Endothelial cell of umbilical vein (primary cell): ENCODE measurements around the gene FRMPD1. TPM values are rescaled to one million over a fixed set of nuclear protein-coding genes. Genes with fewer than 3 reads are reported as not detected.

Experiments used
- BruUV-seq: library from RNA; stranded (reverse); fragments of 400-500 nt; replicated peaks from 2 replicates; lab custom pipeline; 2021; lab: Mats Ljungman, UMichigan
- CTCF ChIA-PET: fragments of 300-600, 350-600 bp; sonication (Branson Sonifier 250); formaldehyde crosslinking; loops from one replicate; lab custom pipeline; 2021; ENCODE audit warnings: antibody characterized with exemption, inconsistent platforms; lab: Charles Lee
- POLR2A ChIA-PET: fragments of 300-600, 350-600 bp; sonication (Branson Sonifier 250); formaldehyde crosslinking; loops from one replicate; lab custom pipeline; 2021; ENCODE audit warnings: antibody characterized with exemption, inconsistent platforms; lab: Charles Lee
- DNase-seq: peaks from one replicate; pipeline ENCODE4 v3.0.0-alpha.2; 2011; ENCODE audit warnings: low read depth, low spot score
- FAIRE-seq: peaks from 2 replicates; lab custom pipeline; 2011; peaks lifted over from hg19 to GRCh38; lab: Jason Lieb, UNC
- H2AFZ ChIP-seq: 2 replicates; pipeline ENCODE4 v1.6.0; 2012; ENCODE audit warnings: low read depth, low read length, control low read depth, inconsistent platforms
- H3K27ac ChIP-seq: 2 replicates; pipeline ENCODE4 v1.5.1; 2011; ENCODE audit warnings: low read depth, mild to moderate bottlenecking, control low read depth, low read length, moderate library complexity; ENCODE audit not compliant: insufficient read depth
- H3K27me3 ChIP-seq, 2 experiments: 2 replicates each; pipeline versions ENCODE4 v1.6.0 to v1.6.1; 2011; ENCODE audit warnings: low read length in 2 of 2, mixed read lengths in 1 of 2; ENCODE audit not compliant: control insufficient read depth in 2 of 2, insufficient read depth in 2 of 2
- H3K36me3 ChIP-seq, 2 experiments: 2 replicates in 1 of 2; 3 replicates in 1 of 2; pipeline ENCODE4 v1.5.1; 2011; ENCODE audit warnings: low read length in 2 of 2, mild to moderate bottlenecking in 1 of 2, moderate library complexity in 1 of 2; ENCODE audit not compliant: control insufficient read depth in 2 of 2, insufficient read depth in 2 of 2; ENCODE audit errors: extremely low read depth in 1 of 2
- H3K4me1 ChIP-seq: 3 replicates; pipeline ENCODE4 v1.5.1; 2011; ENCODE audit warnings: mild to moderate bottlenecking, low read length; ENCODE audit not compliant: control insufficient read depth, insufficient read depth; ENCODE audit errors: extremely low read depth
- H3K4me2 ChIP-seq: 2 replicates; pipeline ENCODE4 v1.6.1; 2011; ENCODE audit warnings: low read length, control low read depth, mixed read lengths; ENCODE audit not compliant: insufficient read depth
- H3K4me3 ChIP-seq, 3 experiments: fragments of 200-600 bp in 1 of 3; sonication (generic), shearing (Covaris generic) in 1 of 3; replicated peaks in 1 of 3; 2 replicates each; pipeline ENCODE4 v1.5.1; 2011 to 2016; ENCODE audit warnings: control low read depth in 3 of 3, low read length in 3 of 3, mild to moderate bottlenecking in 2 of 3, inconsistent platforms in 1 of 3, low read depth in 1 of 3, moderate library complexity in 1 of 3; ENCODE audit not compliant: insufficient read depth in 1 of 3
- H3K79me2 ChIP-seq: 2 replicates; pipeline ENCODE4 v1.6.0; 2012; ENCODE audit warnings: low read length, inconsistent platforms; ENCODE audit not compliant: control insufficient read depth, insufficient read depth
- H3K9ac ChIP-seq: replicated peaks from 2 replicates; pipeline ENCODE3; 2011; ENCODE audit warnings: low read length, control low read depth; ENCODE audit not compliant: insufficient read depth; ENCODE audit errors: extremely low read depth
- H3K9me1 ChIP-seq: replicated peaks from 3 replicates; pipeline ENCODE4 v1.6.0; 2011; ENCODE audit warnings: mild to moderate bottlenecking, low read length; ENCODE audit not compliant: control insufficient read depth, insufficient read depth; ENCODE audit errors: extremely low read depth
- H3K9me3 ChIP-seq: replicated peaks from 2 replicates; pipeline ENCODE4 v1.5.1; 2012; ENCODE audit warnings: low read length, inconsistent platforms; ENCODE audit not compliant: control insufficient read depth, insufficient read depth
- H4K20me1 ChIP-seq: replicated peaks from 2 replicates; pipeline ENCODE3; 2011; ENCODE audit warnings: mild to moderate bottlenecking, low read length; ENCODE audit not compliant: control insufficient read depth, insufficient read depth; ENCODE audit errors: extremely low read depth
- CTCF ChIP-seq, 2 donors: IDR thresholded peaks; 1 replicate in 1 of 2; 2 replicates in 1 of 2; pipeline ENCODE4 v1.5.1; 2011; ENCODE audit warnings: low read length in 2 of 2, mild to moderate bottlenecking in 2 of 2, moderate library complexity in 2 of 2, control low read depth in 1 of 2, inconsistent platforms in 1 of 2, low read depth in 1 of 2; ENCODE audit not compliant: insufficient read depth in 1 of 2; ENCODE audit errors: extremely low read depth in 1 of 2
- EZH2 ChIP-seq: IDR thresholded peaks from 2 replicates; pipeline ENCODE4 v1.6.1; 2012; ENCODE audit warnings: borderline replicate concordance, low read depth, mild to moderate bottlenecking, moderate library complexity, low read length, inconsistent platforms; ENCODE audit not compliant: severe bottlenecking
- FOS ChIP-seq: IDR thresholded peaks from 2 replicates; pipeline ENCODE4 v1.6.1; 2011; ENCODE audit warnings: mild to moderate bottlenecking, low read length, moderate library complexity, borderline replicate concordance; ENCODE audit not compliant: insufficient read depth
- GATA2 ChIP-seq: IDR thresholded peaks from 2 replicates; pipeline ENCODE4 v1.7.0; 2011; ENCODE audit warnings: low read depth, mild to moderate bottlenecking, moderate library complexity, mixed read lengths, low read length; ENCODE audit not compliant: insufficient read length, insufficient read depth
- JUN ChIP-seq: IDR thresholded peaks from 2 replicates; pipeline ENCODE4 v1.6.1; 2011; ENCODE audit warnings: borderline replicate concordance, low read depth; ENCODE audit not compliant: insufficient read length, insufficient read depth
- MAX ChIP-seq: IDR thresholded peaks from 2 replicates; pipeline ENCODE4 v1.6.1; 2011; ENCODE audit not compliant: insufficient read depth, insufficient read length
- MYC ChIP-seq: IDR thresholded peaks from one replicate; pipeline ENCODE4 v1.6.1; 2011; ENCODE audit warnings: mild to moderate bottlenecking, low read depth, low read length
- POLR2A ChIP-seq: IDR thresholded peaks from 2 replicates; pipeline ENCODE4 v1.6.1; 2012; ENCODE audit warnings: low read depth, mild to moderate bottlenecking, control low read depth, low read length
- POLR2AphosphoS5 ChIP-seq: IDR thresholded peaks from 2 replicates; pipeline ENCODE4 v1.6.1; 2012; ENCODE audit warnings: low read depth, mild to moderate bottlenecking, control low read depth, low read length, moderate library complexity; ENCODE audit not compliant: insufficient read depth
- dilution Hi-C: fragments of 300-500 bp; cut with MboI; formaldehyde crosslinking; loops from one replicate; pipeline ENCODE4 v1.15.0; 2019; ENCODE audit warnings: low sequenced_read_pairs; ENCODE audit not compliant: extremely low pct_ligation_motif_present
- intact Hi-C: fragments of 100-400 bp; cut with micrococcal nuclease; formaldehyde crosslinking; loops from one replicate; pipeline ENCODE4 v1.10.0; 2022
- polyA plus RNA-seq, 4 experiments: library from polyadenylated mRNA; depleted of rRNA in 3 of 4; stranded (reverse) in 3 of 4; unstranded in 1 of 4; fragments of >200 nt; gene quantifications; 2 replicates each; pipeline versions ENCODE4 v1.2.1 to v1.2.3, GENCODE V29; 2011 to 2012; ENCODE audit warnings: missing spikeins in 1 of 4
- total RNA-seq: library from RNA; stranded (reverse); gene quantifications from 2 replicates; pipeline ENCODE4 v1.2.3, GENCODE V29; 2021

FRMPD1 gene
- total and polyA plus RNA-seq, 2 donors (not counting 3 experiments of a cell fraction or from before 2014, with no cell fraction given), result not detected

DNA sequence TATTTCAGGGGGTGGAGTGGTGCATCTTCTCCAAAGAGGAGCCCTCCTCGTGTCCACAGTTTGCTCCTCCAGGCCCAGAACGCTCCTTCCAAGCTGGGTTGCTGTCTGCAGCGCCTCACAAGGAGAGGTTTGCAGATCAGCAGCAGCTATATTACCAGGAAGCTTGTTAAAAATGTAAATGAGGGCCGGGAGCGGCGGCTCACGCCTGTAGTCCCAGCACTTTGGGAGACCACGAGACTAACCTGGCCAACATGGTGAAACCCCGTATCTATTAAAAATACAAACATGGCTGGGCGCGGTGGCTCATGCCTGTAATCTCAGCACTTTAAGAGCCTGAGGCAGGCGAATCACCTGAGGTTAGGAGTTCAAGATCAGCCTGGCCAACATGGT, 25.0 kb upstream of the FRMPD1 start:
- H3K36me3 ChIP-seq, result no peaks in the 10 kb centered on the region
- no peaks in the 10 kb centered on the region for H3K79me2 ChIP-seq
- dilution Hi-C loops, result no loop called here
- TF ChIP-seq MYC (no peak), FOS (no peak), POLR2A (no peak), MAX (no peak), POLR2AphosphoS5 (no peak), GATA2 (no peak), JUN (no peak), CTCF (IDR thresholded peaks at IDR 0.05; ENCODE audit: extremely low read depth in 1 of 2, insufficient read depth in 1 of 2, low read depth in 1 of 2, low read length in 2 of 2) (no peak), EZH2 (no peak)
- POLR2A ChIA-PET, result no interaction called here
- H3K9ac ChIP-seq, result no peak overlapping the region
- DNase-seq (no peak), FAIRE-seq (no peak)
- no peaks in the 10 kb centered on the region for H3K9me1 ChIP-seq
- H3K4me3 ChIP-seq, result no peak overlapping the region
- H3K27ac ChIP-seq, result no peak overlapping the region
- intact Hi-C loops, result no loop called here
- H3K9me3 ChIP-seq, result no peaks in the 10 kb centered on the region
- no TSS peak for BruUV-seq
- H3K4me1 ChIP-seq, result no peaks in the 10 kb centered on the region
- CTCF ChIA-PET, result interaction anchor here (1.0 kb wide), 1 partner anchor 8 kb away, joined by 4 read pairs; no protein-coding TSS in a partner anchor
- H2AFZ ChIP-seq, result no peak overlapping the region
- H4K20me1 ChIP-seq, result no peaks in the 10 kb centered on the region
- peaks cover 7 to 8% of the 10 kb centered on the region in 2 experiments for H3K27me3 ChIP-seq
- H3K4me2 ChIP-seq, result no peak overlapping the region
